ENCODE results near the gene SH3BGRL3.

SH3BGRL3 gene

GRCh38 chr1:26318338-26319064 lies 38.6 kb downstream of the SH3BGRL3 start:
- no peak for FAIRE-seq
- no peak for TF ChIP-seq CTCF (IDR thresholded peaks at IDR 0.05; ENCODE audit: insufficient read depth, missing control alignments)
- no peak for DNase-seq (ENCODE audit: insufficient read length, low spot score)

DNA sequence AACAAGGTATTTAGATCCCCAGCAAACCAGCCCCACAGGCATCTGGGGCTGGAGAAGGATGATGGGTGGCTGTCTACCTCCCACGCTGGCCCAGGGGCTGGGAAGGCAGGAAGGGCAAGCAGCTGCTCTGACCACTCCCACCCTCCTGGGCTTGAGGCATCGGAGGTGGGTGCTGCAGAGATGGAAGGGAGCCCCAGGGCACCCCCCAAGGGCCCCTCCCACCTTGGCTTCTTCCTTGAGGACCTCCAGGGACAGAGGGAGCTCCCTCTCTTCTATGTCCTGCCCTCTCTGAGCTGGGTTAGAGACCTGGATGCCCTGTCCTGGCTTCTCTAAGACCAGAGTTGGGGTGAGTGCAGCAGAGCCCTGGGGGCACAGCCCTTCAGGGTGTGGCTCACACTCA lies 41.0 kb downstream of the SH3BGRL3 start:
- FAIRE-seq (no peak), DNase-seq (ENCODE audit: insufficient read length, low spot score) (no peak)
- no peak for TF ChIP-seq CTCF (IDR thresholded peaks at IDR 0.05; ENCODE audit: insufficient read depth, missing control alignments)

DNA sequence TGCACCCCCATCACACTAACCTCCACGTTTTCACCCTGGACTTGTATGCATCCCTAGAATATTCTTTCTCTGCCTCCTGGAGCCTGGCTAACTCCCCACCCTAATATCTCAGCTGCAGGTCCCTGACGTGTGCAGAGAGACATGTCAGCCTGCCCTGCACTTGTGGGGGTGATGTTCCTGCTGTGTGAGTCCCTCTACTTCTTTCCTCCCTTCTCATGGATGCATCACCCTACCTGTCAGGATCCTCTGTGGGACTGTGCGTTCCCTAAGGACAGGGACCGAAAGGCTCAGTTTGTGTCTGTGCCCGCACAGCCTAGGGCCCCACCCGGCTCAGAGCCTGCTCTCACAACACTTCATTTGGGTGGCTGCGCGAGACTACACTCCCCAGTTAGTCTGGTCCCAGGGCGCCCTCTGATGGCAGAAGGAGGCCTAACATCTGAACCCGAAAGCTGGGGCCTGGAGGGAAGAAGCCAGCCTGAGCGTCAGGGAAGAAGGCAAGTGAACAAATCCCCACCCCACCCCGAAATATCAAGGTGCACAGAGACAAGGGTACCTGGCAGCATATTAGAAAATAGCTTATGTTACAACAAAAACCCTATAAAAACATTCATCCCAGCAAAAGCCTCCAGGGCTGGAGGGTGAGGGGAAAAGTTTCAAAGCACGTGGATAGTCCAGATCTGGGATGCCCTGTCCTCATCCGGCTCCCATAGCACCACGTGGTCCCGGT lies 41.6 kb downstream of the SH3BGRL3 start:
- peak; percentile 93 for TF ChIP-seq CTCF (IDR thresholded peaks at IDR 0.05; ENCODE audit: insufficient read depth, missing control alignments)
- DNase-seq (ENCODE audit: insufficient read length, low spot score): peak; percentile 40
- FAIRE-seq: no peak

DNA sequence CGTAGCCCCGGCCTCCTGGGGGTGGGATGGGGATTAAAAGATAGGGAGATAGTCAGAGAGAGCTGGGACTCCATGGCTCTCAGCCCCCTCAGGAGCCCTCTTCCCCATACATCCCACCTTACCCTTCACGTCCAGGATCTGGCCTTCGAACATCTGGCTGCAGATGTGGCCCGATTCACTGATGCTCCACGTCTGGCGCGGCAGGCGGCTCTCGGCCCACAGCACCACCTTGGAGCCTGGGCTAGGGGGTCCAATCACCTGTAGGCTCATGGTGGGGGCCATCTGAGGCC lies 42.1 kb downstream of the SH3BGRL3 start:
- DNase-seq (ENCODE audit: insufficient read length, low spot score) (no peak), FAIRE-seq (no peak)
- no peak for TF ChIP-seq CTCF (IDR thresholded peaks at IDR 0.05; ENCODE audit: insufficient read depth, missing control alignments)

- FAIRE-seq (no peak), DNase-seq (ENCODE audit: insufficient read length, low spot score) (no peak)
- no peak for TF ChIP-seq CTCF (IDR thresholded peaks at IDR 0.05; ENCODE audit: insufficient read depth, missing control alignments)
These were observed 43.5 kb downstream of the SH3BGRL3 start for GRCh38 chr1:26323382-26323781.

- FAIRE-seq (no peak), DNase-seq (ENCODE audit: insufficient read length, low spot score) (no peak)
- no peak for TF ChIP-seq CTCF (IDR thresholded peaks at IDR 0.05; ENCODE audit: insufficient read depth, missing control alignments)
These were observed 44.7 kb downstream of the SH3BGRL3 start for GRCh38 chr1:26324550-26324949.

GRCh38 chr1:26327956-26328362 lies 48.1 kb downstream of the SH3BGRL3 start:
- DNase-seq (ENCODE audit: insufficient read length, low spot score) (no peak), FAIRE-seq (no peak)
- no peak for TF ChIP-seq CTCF (IDR thresholded peaks at IDR 0.05; ENCODE audit: insufficient read depth, missing control alignments)
